ENCODE results near the gene PROSER2. TPM values are rescaled to one million over a fixed set of nuclear protein-coding genes. Genes with fewer than 3 reads are reported as not detected.

PROSER2 gene
- total and polyA plus RNA-seq, 2 of the 13 experiments (the other 11 are each of a cell fraction or from before 2014, with no cell fraction given): 6.9 to 7.7 TPM

GRCh38 chr10:11823122-11823988 is at the start of gene PROSER2 (continued):
- TF ChIP-seq POGK (CRISPR knock-in tag; conservative IDR thresholded peaks at IDR 0.05): peak; percentile 90
- no peak for TF ChIP-seq LCORL (IDR thresholded peaks at IDR 0.05)
- TF ChIP-seq LCORL (CRISPR knock-in tag; IDR thresholded peaks at IDR 0.05): 0 out of 2 replicates have a peak, but pooled peaks have one; percentile 34
- no peak for TF ChIP-seq FOXO4 (CRISPR knock-in tag; conservative IDR thresholded peaks at IDR 0.05)
- TF ChIP-seq ELF3 (CRISPR knock-in tag; IDR thresholded peaks at IDR 0.05): no peak
- no peak for TF ChIP-seq CHD2 (IDR thresholded peaks at IDR 0.05; ENCODE audit: low read depth, low read length)
- no peak for TF ChIP-seq FOXP1 (IDR thresholded peaks at IDR 0.05)
- no peak for TF ChIP-seq FOXP1 (CRISPR knock-in tag; IDR thresholded peaks at IDR 0.05)
- TF ChIP-seq, protein P1, sequence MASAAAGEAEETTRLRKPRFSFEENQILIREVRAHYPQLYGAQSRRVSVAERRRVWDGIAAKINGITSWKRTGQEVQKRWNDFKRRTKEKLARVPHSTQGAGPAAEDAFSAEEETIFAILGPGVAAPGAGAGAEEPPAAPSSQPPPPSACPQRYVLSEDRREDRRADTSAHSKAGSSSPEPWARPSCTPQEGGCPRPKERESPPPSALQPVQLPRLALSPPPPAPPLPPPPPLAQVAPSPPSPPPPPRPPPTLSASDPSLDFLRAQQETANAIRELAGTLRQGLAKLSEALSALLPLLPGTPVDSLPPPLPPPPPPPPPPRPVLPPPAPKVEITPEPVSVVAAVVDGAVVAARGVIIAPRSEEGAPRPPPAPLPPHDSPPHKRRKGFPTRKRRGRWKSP (CRISPR knock-in tag; IDR thresholded peaks at IDR 0.05): no peak
- TF ChIP-seq, protein P2, sequence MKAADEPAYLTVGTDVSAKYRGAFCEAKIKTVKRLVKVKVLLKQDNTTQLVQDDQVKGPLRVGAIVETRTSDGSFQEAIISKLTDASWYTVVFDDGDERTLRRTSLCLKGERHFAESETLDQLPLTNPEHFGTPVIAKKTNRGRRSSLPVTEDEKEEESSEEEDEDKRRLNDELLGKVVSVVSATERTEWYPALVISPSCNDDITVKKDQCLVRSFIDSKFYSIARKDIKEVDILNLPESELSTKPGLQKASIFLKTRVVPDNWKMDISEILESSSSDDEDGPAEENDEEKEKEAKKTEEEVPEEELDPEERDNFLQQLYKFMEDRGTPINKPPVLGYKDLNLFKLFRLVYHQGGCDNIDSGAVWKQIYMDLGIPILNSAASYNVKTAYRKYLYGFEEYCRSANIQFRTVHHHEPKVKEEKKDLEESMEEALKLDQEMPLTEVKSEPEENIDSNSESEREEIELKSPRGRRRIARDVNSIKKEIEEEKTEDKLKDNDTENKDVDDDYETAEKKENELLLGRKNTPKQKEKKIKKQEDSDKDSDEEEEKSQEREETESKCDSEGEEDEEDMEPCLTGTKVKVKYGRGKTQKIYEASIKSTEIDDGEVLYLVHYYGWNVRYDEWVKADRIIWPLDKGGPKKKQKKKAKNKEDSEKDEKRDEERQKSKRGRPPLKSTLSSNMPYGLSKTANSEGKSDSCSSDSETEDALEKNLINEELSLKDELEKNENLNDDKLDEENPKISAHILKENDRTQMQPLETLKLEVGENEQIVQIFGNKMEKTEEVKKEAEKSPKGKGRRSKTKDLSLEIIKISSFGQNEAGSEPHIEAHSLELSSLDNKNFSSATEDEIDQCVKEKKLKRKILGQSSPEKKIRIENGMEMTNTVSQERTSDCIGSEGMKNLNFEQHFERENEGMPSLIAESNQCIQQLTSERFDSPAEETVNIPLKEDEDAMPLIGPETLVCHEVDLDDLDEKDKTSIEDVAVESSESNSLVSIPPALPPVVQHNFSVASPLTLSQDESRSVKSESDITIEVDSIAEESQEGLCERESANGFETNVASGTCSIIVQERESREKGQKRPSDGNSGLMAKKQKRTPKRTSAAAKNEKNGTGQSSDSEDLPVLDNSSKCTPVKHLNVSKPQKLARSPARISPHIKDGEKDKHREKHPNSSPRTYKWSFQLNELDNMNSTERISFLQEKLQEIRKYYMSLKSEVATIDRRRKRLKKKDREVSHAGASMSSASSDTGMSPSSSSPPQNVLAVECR (CRISPR knock-in tag; IDR thresholded peaks at IDR 0.05; ENCODE audit: borderline replicate concordance): peak; percentile 74; the same call in 1 of the 2 replicates
- no peak for TF ChIP-seq STAG1 (CRISPR knock-in tag; IDR thresholded peaks at IDR 0.05)
- TF ChIP-seq ZNF329 (CRISPR knock-in tag; IDR thresholded peaks at IDR 0.05; ENCODE audit: low read depth): 0 out of 2 replicates have a peak, but pooled peaks have one; percentile 31
- no peak for TF ChIP-seq ZNF121 (CRISPR knock-in tag; IDR thresholded peaks at IDR 0.05)
- TF ChIP-seq TGIF2 (CRISPR knock-in tag; IDR thresholded peaks at IDR 0.05): no peak
- no peak for TF ChIP-seq KAT2B (IDR thresholded peaks at IDR 0.05; ENCODE audit: borderline replicate concordance, low read depth, low read length)
- no peak for TF ChIP-seq ZNF766 (CRISPR knock-in tag; IDR thresholded peaks at IDR 0.05; ENCODE audit: borderline replicate concordance)
- TF ChIP-seq ZNF775 (CRISPR knock-in tag; IDR thresholded peaks at IDR 0.05; ENCODE audit: borderline replicate concordance): no peak
- no peak for TF ChIP-seq SNAPC2 (CRISPR knock-in tag; IDR thresholded peaks at IDR 0.05)
- TF ChIP-seq PHF21A (CRISPR knock-in tag; IDR thresholded peaks at IDR 0.05): peak; percentile 51; the same call in 1 of the 2 replicates
- TF ChIP-seq, protein P3, sequence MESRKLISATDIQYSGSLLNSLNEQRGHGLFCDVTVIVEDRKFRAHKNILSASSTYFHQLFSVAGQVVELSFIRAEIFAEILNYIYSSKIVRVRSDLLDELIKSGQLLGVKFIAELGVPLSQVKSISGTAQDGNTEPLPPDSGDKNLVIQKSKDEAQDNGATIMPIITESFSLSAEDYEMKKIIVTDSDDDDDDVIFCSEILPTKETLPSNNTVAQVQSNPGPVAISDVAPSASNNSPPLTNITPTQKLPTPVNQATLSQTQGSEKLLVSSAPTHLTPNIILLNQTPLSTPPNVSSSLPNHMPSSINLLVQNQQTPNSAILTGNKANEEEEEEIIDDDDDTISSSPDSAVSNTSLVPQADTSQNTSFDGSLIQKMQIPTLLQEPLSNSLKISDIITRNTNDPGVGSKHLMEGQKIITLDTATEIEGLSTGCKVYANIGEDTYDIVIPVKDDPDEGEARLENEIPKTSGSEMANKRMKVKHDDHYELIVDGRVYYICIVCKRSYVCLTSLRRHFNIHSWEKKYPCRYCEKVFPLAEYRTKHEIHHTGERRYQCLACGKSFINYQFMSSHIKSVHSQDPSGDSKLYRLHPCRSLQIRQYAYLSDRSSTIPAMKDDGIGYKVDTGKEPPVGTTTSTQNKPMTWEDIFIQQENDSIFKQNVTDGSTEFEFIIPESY (CRISPR knock-in tag; IDR thresholded peaks at IDR 0.05): no peak

All from HepG2 (cell line).